ENCODE measurements around the gene EXOSC5.

Gene EXOSC5

GRCh38 chr19:41339936-41340335, 57.2 kb downstream of the EXOSC5 start:
- no peak for DNase-seq

All from activated CD8-positive, alpha-beta memory T cell treated with anti-CD3 and anti-CD28 coated beads, Interleukin-2, amount 50 U/mL, for 4 hours (primary cell).